HG02981 (cell line): Measurements from ENCODE around the gene SWSAP1.
"Not testable (repeated sequence)": the region's sequence is repeated elsewhere in the genome, so short reads cannot be mapped to it uniquely, and the experiment has no call there.

ENCODE experiments used
- ATAC-seq: cut with Tn5 transposase; IDR thresholded peaks from one replicate; pipeline ENCODE4 v1.9.1; 2021; ENCODE audit warnings: mild to moderate bottlenecking, moderate library complexity; ENCODE audit not compliant: unreplicated experiment

SWSAP1 gene

GRCh38 chr19:11406703-11407236, 32.3 kb downstream of the SWSAP1 start:
- not testable (repeated sequence) for ATAC-seq

- no peak for ATAC-seq
These were observed 34.1 kb downstream of the SWSAP1 start for GRCh38 chr19:11408591-11408990.

- no peak for ATAC-seq
These were observed 36.2 kb downstream of the SWSAP1 start for GRCh38 chr19:11410682-11411081.

GRCh38 chr19:11414544-11414943, 40.1 kb downstream of the SWSAP1 start:
- no peak for ATAC-seq

- ATAC-seq = no peak
These were observed 42.0 kb downstream of the SWSAP1 start for GRCh38 chr19:11416346-11417052.

- no peak for ATAC-seq
These were observed 43.7 kb downstream of the SWSAP1 start for GRCh38 chr19:11418094-11418548.

GRCh38 chr19:11418549-11419506, 44.4 kb downstream of the SWSAP1 start, which contains the start of gene RGL3:
Gene RGL3 (minus strand): TSS chr19:11419314. CDS start chr19:11419278, 36 bp downstream.
- no peak for ATAC-seq

GRCh38 chr19:11420429-11421370, 46.2 kb downstream of the SWSAP1 start:
- no peak for ATAC-seq

GRCh38 chr19:11421371-11422098, 47.1 kb downstream of the SWSAP1 start:
- ATAC-seq = peak; percentile 29

GRCh38 chr19:11422163-11423065, 47.9 kb downstream of the SWSAP1 start:
- ATAC-seq = peak; percentile 53

- ATAC-seq = no peak
These were observed 48.8 kb downstream of the SWSAP1 start for GRCh38 chr19:11423164-11423790.

- ATAC-seq = no peak
These were observed 49.3 kb downstream of the SWSAP1 start for GRCh38 chr19:11423791-11424181.
